Kidney (tissue), 14 donors: ENCODE measurements around the gene ZFAND3. TPM values are rescaled to one million over a fixed set of nuclear protein-coding genes. Genes with fewer than 3 reads are reported as not detected.

Experiments used
- DNase-seq, 5 donors: peaks; one replicate each; pipeline ENCODE4 v3.0.0-alpha.2; 2013 to 2020
- FAIRE-seq: peaks from 2 replicates; lab custom pipeline; 2012; peaks lifted over from hg19 to GRCh38; lab: Jason Lieb, UNC
- H3K27ac ChIP-seq, 2 donors: one replicate each; pipeline ENCODE4 v1.7.0; 2013; ENCODE audit warnings: low read depth in 2 of 2, low read length in 2 of 2, inconsistent platforms in 1 of 2
- H3K27me3 ChIP-seq: one replicate; pipeline ENCODE4 v1.7.1; 2013; ENCODE audit warnings: low read length, inconsistent platforms; ENCODE audit not compliant: control insufficient read depth, insufficient read depth
- H3K36me3 ChIP-seq, 3 donors: one replicate each; pipeline versions ENCODE4 v1.7.0 to v1.7.1; 2013; ENCODE audit warnings: low read length in 3 of 3, control low read depth in 1 of 3, inconsistent platforms in 1 of 3; ENCODE audit not compliant: insufficient read depth in 3 of 3, control insufficient read depth in 2 of 3
- H3K4me1 ChIP-seq, 3 donors: one replicate each; pipeline versions ENCODE4 v1.7.0 to v1.7.1; 2013; ENCODE audit warnings: low read length in 3 of 3, inconsistent platforms in 1 of 3, low read depth in 1 of 3; ENCODE audit not compliant: control insufficient read depth in 2 of 3, insufficient read depth in 2 of 3
- H3K4me3 ChIP-seq, 3 donors: one replicate each; pipeline versions ENCODE4 v1.7.0 to v1.8.1; 2013; ENCODE audit warnings: low read length in 3 of 3, control low read depth in 1 of 3, inconsistent platforms in 1 of 3
- H3K9ac ChIP-seq, 3 donors: one replicate each; pipeline versions ENCODE4 v1.7.0 to v1.7.1; 2013; ENCODE audit warnings: low read length in 3 of 3, control low read depth in 1 of 3, inconsistent platforms in 1 of 3
- H3K9me3 ChIP-seq, 3 donors: one replicate each; pipeline versions ENCODE4 v1.7.0 to v1.7.1; 2013; ENCODE audit warnings: low read length in 3 of 3, control low read depth in 1 of 3, inconsistent platforms in 1 of 3; ENCODE audit not compliant: control insufficient read depth in 2 of 3, insufficient read depth in 1 of 3
- intact Hi-C: fragments of 100-400 bp; cut with DNase I; formaldehyde crosslinking; loops from one replicate; pipeline ENCODE4 v1.11.1; 2022
- polyA plus RNA-seq: library from polyadenylated mRNA; stranded (reverse); fragments of 350-450 nt; fragmentation: Illumina TruSeq; extraction: RNeasy Lipid Tissue Mini Kit (QIAGEN cat#74804); gene quantifications from one replicate; pipeline ENCODE4 v1.2.3, GENCODE V29; 2014; ENCODE audit warnings: low read depth, low replicate concordance; ENCODE audit not compliant: insufficient read depth
- total RNA-seq: library from RNA; stranded (reverse); fragmentation: NEBNext Ultra II Directional; extraction: Animal tissue kit (Norgen Biotek cat#: 25700); gene quantifications from one replicate; pipeline ENCODE4 v1.2.1, GENCODE V29; 2021
- TF ChIP-seq, protein P1 (sequence below): IDR thresholded peaks from 3 replicates; pipeline ENCODE4 v1.5.1; 2012; ENCODE audit warnings: mild to moderate bottlenecking, moderate library complexity, borderline replicate concordance; ENCODE audit not compliant: insufficient read depth; ENCODE audit errors: extremely low read depth
- donor health status: control.
- donor health status: control.
- donor health status: control.
- donor health status: control.
- donor health status: control.
- donor health status: DM: yes; HTN: yes; CAD: no.
- donor health status: Normal renal cell carcinoma (clear cell type).

Gene ZFAND3
- total and polyA plus RNA-seq, 2 donors from 2014 or later = 44.6 to 104 TPM

- FAIRE-seq = peak; percentile 3
- intact Hi-C loops = no loop called here
Measured at GRCh38 chr6:38034274-38034914, 214.9 kb downstream of the ZFAND3 start.

GRCh38 chr6:38035478-38035877 lies 216.0 kb downstream of the ZFAND3 start:
- TF ChIP-seq, protein P1, sequence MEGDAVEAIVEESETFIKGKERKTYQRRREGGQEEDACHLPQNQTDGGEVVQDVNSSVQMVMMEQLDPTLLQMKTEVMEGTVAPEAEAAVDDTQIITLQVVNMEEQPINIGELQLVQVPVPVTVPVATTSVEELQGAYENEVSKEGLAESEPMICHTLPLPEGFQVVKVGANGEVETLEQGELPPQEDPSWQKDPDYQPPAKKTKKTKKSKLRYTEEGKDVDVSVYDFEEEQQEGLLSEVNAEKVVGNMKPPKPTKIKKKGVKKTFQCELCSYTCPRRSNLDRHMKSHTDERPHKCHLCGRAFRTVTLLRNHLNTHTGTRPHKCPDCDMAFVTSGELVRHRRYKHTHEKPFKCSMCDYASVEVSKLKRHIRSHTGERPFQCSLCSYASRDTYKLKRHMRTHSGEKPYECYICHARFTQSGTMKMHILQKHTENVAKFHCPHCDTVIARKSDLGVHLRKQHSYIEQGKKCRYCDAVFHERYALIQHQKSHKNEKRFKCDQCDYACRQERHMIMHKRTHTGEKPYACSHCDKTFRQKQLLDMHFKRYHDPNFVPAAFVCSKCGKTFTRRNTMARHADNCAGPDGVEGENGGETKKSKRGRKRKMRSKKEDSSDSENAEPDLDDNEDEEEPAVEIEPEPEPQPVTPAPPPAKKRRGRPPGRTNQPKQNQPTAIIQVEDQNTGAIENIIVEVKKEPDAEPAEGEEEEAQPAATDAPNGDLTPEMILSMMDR = no peak
- FAIRE-seq (no peak), DNase-seq (no peak)
- H3K9me3 ChIP-seq = no peaks in the 10 kb centered on the region
- H3K36me3 ChIP-seq = no peaks in the 10 kb centered on the region
- H3K9ac ChIP-seq = no peak overlapping the region
- no peaks in the 10 kb centered on the region for H3K27me3 ChIP-seq
- no peak overlapping the region for H3K27ac ChIP-seq
- intact Hi-C loops = no loop called here
- peaks cover 0 to 22% (median 0%) of the 10 kb centered on the region in 3 donors for H3K4me1 ChIP-seq
- H3K4me3 ChIP-seq = no peak overlapping the region

More at GRCh38 chr6:38034274-38034914, 214.9 kb downstream of the ZFAND3 start:
- Histone ChIP-seq H3K4me3 (no peak overlapping the region), H3K4me1 (peaks cover 0 to 22% (median 0%) of the 10 kb centered on the region in 3 donors), H3K27me3 (no peaks in the 10 kb centered on the region), H3K9ac (no peak overlapping the region), H3K27ac (no peak overlapping the region), H3K9me3 (no peaks in the 10 kb centered on the region), H3K36me3 (no peaks in the 10 kb centered on the region)
- TF ChIP-seq, protein P1 = peak; percentile 31
- peak in 2 of 5 donors; percentile 25 to 66 for DNase-seq

- DNase-seq = no peak
- H3K36me3 ChIP-seq = no peaks in the 10 kb centered on the region
- H3K27me3 ChIP-seq = no peaks in the 10 kb centered on the region
- H3K4me1 ChIP-seq = peaks cover 0 to 13% (median 0%) of the 10 kb centered on the region in 3 donors
- intact Hi-C loops = no loop called here
- TF ChIP-seq, protein P1 = no peak
- H3K9ac ChIP-seq = no peak overlapping the region
- H3K4me3 ChIP-seq = no peak overlapping the region
- no peak overlapping the region for H3K27ac ChIP-seq
- H3K9me3 ChIP-seq = no peaks in the 10 kb centered on the region
- FAIRE-seq = no peak
Measured at GRCh38 chr6:38039502-38039901, 220.0 kb downstream of the ZFAND3 start.
